Stimulated activated naive B cell treated with anti-CD40 and anti-IgM and Interleukin-4, amounts not matched to agents 10 μg/mL and 1 μg/mL and 100 μg/mL, for 72 hours (primary cell): ENCODE results near the gene OTOA.
A peak's percentile ranks its signal among the peaks of the same experiment; 100 is the strongest.
"Not testable (repeated sequence)": the region's sequence is repeated elsewhere in the genome, so short reads cannot be mapped to it uniquely, and the experiment has no call there.

ENCODE experiments used
- ATAC-seq, 2 donors: fragments of 150-1000 bp; cut with Tn5 transposase; replicated peaks; 2 replicates each; pipeline ENCODE4 v1.10.0; 2021; ENCODE audit warnings: moderate library complexity in 1 of 2
- DNase-seq: peaks from one replicate; pipeline ENCODE4 v3.0.0; 2021
- H3K27ac Mint-ChIP-seq: one replicate; pipeline ENCODE4 v1.8.0; 2022; ENCODE audit warnings: mild to moderate bottlenecking, mixed read lengths
- H3K27me3 Mint-ChIP-seq, 2 donors: one replicate each; pipeline ENCODE4 v1.8.0; 2022; ENCODE audit warnings: mixed read lengths in 2 of 2
- H3K36me3 Mint-ChIP-seq, 2 donors: one replicate each; pipeline ENCODE4 v1.8.0; 2022; ENCODE audit warnings: mixed read lengths in 2 of 2, mild to moderate bottlenecking in 1 of 2
- H3K4me1 Mint-ChIP-seq, 2 donors: one replicate each; pipeline ENCODE4 v1.8.0; 2022; ENCODE audit warnings: mixed read lengths in 2 of 2, mild to moderate bottlenecking in 1 of 2
- H3K4me3 Mint-ChIP-seq, 2 donors: one replicate each; pipeline ENCODE4 v1.8.0; 2022; ENCODE audit warnings: mild to moderate bottlenecking in 2 of 2, mixed read lengths in 2 of 2, moderate library complexity in 1 of 2
- H3K9me3 Mint-ChIP-seq, 2 donors: one replicate each; pipeline ENCODE4 v1.8.0; 2022; ENCODE audit warnings: mixed read lengths in 2 of 2, mild to moderate bottlenecking in 1 of 2

OTOA gene

DNA sequence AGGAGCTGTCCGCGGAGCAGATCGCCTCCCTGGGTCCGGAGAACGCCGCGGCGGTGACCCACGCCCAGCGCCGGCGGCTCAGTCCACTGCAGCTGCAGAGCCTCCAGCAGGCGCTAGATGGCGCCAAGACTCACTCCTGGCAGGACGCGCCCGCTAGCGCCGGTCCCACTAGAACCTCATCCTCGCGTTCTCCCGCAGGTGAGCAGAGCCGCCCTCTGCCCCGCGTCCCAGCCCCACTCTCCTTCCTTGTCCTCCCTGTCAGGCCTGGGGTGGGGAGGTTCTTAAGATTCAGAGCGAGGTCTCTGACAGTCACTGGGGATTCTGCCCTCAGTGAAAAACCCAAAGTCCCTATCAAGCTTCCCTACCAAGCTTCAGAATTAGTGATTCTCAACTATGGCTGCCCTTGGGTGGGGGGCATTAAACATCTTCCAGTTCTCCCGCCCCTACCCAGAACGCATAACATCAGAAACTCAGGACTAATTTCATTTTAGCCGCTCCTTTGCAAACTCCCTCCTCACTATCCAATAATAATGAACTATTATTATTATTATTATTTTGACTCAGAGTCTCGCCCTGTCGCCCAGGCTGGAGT, 93.4 kb downstream of the OTOA start:
- not testable (repeated sequence) for DNase-seq, H3K27ac Mint-ChIP-seq, H3K27me3 Mint-ChIP-seq, H3K4me1 Mint-ChIP-seq, H3K9me3 Mint-ChIP-seq, H3K4me3 Mint-ChIP-seq, H3K36me3 Mint-ChIP-seq
- peak; percentile 83 to 91 for ATAC-seq

DNA sequence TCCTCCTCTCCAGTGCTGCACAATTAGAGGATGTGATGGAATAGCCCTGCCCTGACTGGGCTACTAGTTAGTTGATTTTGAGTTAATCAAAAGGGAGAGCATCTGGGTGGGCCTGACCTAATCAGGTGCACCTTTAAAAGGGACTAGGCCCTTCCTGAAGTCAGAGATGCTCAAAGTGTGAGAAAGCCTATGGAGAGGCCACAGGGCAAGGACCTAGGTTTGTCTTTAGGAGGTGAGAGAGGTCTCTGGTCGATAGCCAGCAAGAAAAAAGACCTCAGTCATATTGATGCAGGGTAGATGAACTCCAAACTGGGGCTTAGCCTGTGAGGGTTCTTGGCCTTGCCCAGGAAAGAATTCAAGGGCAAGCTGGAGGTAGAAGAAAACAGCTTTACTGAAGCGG, 104.5 kb downstream of the OTOA start:
- H3K9me3 Mint-ChIP-seq, H3K4me1 Mint-ChIP-seq, ATAC-seq, H3K27ac Mint-ChIP-seq, H3K36me3 Mint-ChIP-seq, H3K4me3 Mint-ChIP-seq, DNase-seq: not testable (repeated sequence)
- peaks cover 2 to 12% of the 10 kb centered on the region in 2 donors for H3K27me3 Mint-ChIP-seq

DNA sequence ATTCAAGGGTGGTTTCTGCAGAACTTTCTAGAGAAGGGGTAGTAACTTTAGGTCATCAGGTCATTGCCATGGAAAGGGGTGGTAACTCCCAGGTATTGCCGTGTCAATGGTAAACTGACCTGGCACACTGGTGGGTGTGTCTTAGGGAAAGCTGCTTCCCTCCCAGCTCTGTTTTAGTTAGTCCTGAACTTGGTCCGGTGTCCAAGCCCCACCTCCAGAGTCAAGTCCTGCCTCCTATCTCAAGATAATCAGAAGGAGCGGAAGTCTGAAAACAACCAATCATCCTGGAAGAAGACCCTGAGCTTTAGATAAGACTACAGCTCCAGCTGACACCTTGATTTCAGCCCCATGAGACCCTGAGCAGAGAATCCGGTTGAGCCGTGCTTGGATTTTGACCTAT, 105.0 kb downstream of the OTOA start:
- H3K36me3 Mint-ChIP-seq, H3K4me1 Mint-ChIP-seq, H3K27ac Mint-ChIP-seq, ATAC-seq, H3K9me3 Mint-ChIP-seq, H3K27me3 Mint-ChIP-seq, DNase-seq, H3K4me3 Mint-ChIP-seq: not testable (repeated sequence)

DNA sequence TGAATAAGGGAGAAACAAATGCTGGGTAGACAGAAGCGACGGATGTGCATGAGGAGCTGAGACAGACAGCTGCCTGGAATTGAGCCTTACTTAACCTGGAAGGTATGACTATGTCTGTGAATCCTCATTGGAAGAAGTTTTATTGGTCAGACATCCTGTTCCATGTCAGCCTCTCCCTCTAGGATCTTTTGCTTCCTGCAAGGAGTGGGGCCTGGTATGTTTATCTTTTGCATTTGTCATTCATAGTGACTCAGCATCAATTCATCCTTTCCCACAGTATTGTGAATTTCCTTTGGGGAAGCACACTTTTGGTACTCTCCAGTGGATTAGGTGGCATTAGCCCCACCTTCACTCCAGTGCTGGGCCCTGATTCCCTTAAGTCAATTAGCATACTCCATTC, 105.5 kb downstream of the OTOA start:
- H3K27me3 Mint-ChIP-seq, DNase-seq, H3K27ac Mint-ChIP-seq, ATAC-seq, H3K36me3 Mint-ChIP-seq, H3K4me3 Mint-ChIP-seq, H3K9me3 Mint-ChIP-seq, H3K4me1 Mint-ChIP-seq: not testable (repeated sequence)

DNA sequence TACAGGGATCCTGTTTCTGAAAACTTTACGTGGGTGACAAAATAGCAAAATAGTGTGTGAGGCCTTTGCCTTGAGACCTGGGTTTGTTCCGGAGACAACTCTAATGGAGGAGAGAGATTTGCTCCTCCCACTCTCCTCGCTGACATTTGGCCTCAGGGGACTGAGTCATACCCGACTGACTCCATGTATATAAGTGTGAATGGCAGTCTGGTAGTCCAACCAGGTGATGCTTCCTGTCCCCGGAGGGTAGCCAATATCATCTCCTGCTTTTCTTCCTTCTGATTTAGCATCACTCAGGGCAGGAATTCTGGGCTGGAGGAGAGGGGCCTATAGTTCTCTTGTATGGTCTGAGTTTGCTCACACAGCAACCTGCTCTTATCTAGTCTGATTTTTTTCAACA, 106.8 kb downstream of the OTOA start:
- not testable (repeated sequence) for H3K27me3 Mint-ChIP-seq, H3K4me1 Mint-ChIP-seq
- ATAC-seq, result peak; percentile 79 to 93

DNA sequence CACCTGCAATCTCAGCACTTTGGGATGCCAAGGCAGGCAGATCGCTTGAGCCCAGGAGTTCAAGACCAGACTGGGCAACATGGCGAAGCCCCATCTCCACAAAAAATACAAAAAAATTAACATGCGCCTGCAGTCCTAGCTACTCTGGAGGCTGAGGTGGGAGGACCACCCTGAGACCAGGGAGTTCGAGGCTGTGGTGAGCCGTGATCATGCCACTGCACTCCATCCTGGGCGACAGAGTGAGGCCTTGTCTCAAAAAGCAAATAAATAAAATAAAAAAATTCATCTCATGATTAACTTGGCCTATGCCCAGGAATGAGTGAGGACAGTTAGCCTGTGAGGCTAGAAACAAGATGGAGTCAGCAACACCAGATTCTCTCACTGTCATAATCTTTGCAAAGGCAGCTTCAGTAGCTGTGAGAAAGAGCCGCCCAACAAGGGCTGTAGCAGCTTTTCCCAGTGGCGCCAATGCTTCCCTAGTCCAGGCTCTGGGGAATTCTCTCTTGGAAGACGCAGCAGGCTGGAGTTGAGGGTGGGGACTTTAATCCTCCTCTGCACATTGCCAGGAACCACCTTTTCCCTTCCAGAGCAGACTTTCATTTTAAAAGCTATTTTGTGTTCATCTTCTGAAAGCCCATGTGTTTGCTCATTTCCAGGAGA, 108.9 kb downstream of the OTOA start:
- ATAC-seq, H3K4me3 Mint-ChIP-seq, DNase-seq, H3K27ac Mint-ChIP-seq, H3K4me1 Mint-ChIP-seq, H3K36me3 Mint-ChIP-seq, H3K27me3 Mint-ChIP-seq, H3K9me3 Mint-ChIP-seq: not testable (repeated sequence)

More for the DNA sequence above, 106.8 kb downstream of the OTOA start:
- not testable (repeated sequence) for H3K36me3 Mint-ChIP-seq, H3K27ac Mint-ChIP-seq, H3K9me3 Mint-ChIP-seq, DNase-seq, H3K4me3 Mint-ChIP-seq

DNA sequence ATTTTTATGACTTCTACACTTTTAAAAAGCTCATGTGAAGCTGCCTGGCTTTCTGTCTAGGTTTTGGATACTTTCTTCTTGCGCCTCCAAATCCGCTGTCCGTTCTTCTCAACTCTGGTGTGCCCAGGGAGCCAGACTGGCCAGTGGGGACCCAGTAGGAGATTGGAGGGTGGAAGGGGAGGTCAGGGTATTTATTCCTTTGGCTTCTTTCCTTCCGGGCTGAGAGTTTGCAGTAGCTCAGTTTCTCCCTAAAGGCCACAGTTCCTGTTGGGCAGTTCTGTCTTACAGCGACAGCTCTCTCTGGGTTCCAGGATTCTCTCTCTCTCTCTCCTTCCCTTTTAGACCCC, 109.4 kb downstream of the OTOA start:
- H3K9me3 Mint-ChIP-seq, H3K27me3 Mint-ChIP-seq, H3K36me3 Mint-ChIP-seq, H3K4me1 Mint-ChIP-seq, DNase-seq, ATAC-seq, H3K4me3 Mint-ChIP-seq, H3K27ac Mint-ChIP-seq: not testable (repeated sequence)

DNA sequence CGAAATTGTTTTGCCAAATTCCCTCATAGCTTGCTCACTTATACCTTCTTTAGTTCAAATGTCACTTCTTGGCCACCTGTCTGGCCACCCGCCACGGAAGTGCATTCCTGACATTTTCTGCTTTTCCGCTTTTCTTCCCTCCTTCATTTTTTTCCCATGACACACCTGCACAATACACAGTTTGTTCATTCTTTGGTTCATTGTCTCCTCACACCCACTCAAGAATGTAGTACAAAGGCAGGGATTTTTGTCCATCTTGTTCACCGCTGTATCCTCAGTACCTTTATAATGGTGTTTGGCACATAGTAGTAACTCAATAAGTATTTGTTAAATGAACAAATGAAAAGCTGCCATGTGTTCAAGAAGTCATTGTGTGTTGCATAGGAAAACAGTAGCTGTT, 116.8 kb downstream of the OTOA start:
- not testable (repeated sequence) for H3K9me3 Mint-ChIP-seq, DNase-seq, H3K36me3 Mint-ChIP-seq, H3K4me3 Mint-ChIP-seq, H3K4me1 Mint-ChIP-seq, H3K27me3 Mint-ChIP-seq, H3K27ac Mint-ChIP-seq, ATAC-seq

DNA sequence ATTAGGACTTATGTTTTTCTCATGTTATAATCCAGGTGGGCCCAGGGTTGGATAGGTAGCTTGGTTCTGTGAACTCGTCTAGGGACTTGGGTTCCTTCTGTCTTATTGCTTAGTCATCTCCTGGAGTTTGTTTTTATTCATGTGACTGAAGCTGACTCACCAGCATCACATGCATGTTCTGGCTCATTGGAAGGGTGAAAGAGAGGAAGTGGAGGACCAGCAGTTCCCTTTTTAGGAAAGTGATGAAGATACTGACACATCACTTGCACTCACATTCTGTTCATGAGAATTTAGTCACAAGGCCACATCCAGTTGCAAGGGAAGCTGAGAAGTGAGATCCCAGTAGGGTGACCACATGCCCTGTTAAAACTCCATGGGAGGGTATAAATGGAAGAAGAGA, 126.7 kb downstream of the OTOA start:
- not testable (repeated sequence) for H3K27me3 Mint-ChIP-seq, DNase-seq, H3K4me1 Mint-ChIP-seq, H3K4me3 Mint-ChIP-seq, H3K36me3 Mint-ChIP-seq, H3K9me3 Mint-ChIP-seq
- ATAC-seq, result peak; percentile 96 to 97
- peak overlapping the region; percentile 37 for H3K27ac Mint-ChIP-seq

DNA sequence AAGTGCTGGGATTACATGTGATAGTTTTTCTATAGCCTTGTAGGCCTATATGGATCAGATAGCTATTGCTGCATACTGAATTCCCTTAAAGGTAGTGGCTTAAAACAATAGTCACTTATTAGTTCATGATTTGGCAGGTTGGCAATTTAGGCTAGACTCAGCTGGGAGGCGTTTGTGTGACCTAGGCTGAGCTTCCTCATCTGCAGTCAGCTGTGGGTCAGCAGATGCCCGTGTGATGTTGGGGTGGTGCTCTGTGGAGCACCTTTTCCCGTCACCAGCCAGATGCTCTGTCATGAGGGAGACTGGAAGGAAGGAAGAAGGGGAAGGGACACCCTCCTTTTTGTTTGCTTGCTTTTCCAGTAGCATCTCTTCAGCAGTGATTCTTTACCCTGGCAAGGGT, 129.5 kb downstream of the OTOA start:
- DNase-seq, H3K27ac Mint-ChIP-seq, H3K27me3 Mint-ChIP-seq, ATAC-seq, H3K4me3 Mint-ChIP-seq, H3K36me3 Mint-ChIP-seq, H3K4me1 Mint-ChIP-seq, H3K9me3 Mint-ChIP-seq: not testable (repeated sequence)

DNA sequence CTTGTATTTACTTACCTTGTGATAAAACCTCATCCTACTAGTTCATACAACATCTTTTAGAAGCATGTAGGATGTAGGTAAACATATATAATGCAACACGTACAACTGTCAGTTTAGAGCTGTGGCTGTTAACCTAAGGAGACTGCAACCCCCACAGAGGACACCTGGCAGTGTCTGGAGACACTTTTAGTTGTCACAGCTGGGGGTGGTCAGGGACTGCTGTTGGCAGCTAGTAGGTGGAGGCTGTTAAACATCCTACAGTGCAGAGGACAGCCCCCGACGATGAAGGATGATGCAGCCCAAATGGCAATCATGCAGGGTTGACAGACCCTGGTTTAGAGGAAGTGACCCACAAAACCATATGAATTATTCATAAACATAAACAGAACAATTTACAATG, 134.8 kb downstream of the OTOA start:
- not testable (repeated sequence) for H3K4me3 Mint-ChIP-seq, H3K27me3 Mint-ChIP-seq, H3K27ac Mint-ChIP-seq, DNase-seq, H3K9me3 Mint-ChIP-seq, H3K4me1 Mint-ChIP-seq
- peaks cover 9 to 14% of the 10 kb centered on the region in 2 donors for H3K36me3 Mint-ChIP-seq
- peak; percentile 23 to 44 for ATAC-seq

DNA sequence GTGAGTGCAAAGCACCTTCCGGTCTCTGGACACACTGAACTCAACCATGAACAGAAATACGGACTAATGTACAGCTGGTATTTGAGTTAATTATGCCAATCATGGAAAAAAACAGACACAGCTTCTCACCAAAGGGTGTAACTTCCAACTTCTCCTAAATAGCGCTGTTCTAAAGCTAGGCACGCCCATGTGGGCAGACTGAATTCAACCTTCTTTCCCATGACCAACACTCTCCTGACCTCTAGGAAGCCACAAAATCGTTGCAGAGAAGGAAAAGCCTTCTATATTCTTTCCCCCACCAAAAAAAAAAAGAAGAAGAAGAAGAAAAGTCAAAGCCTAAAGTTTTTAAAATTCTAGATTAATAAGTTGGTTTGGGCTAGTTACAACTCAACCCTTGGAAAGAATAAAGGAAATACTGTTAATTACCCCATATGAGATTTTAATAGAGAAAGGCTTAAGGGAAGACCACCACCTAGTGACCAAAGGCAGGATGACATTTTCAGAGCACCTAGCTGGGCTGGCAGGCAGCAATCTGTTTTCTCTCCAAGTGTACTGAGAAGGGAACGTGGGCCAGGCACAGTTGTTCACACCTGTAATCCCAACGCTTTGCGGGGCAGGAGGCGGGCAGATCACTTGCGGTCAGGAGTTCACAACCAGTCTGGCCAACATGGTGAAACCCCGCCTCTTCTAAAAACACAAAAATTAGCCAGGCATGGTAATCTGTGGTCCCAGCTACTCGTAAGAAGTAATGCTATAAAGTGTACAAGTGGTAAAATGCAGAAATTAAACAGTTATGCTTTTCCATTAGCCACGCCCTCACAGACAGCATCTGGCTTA, 138.0 kb downstream of the OTOA start:
- not testable (repeated sequence) for H3K4me3 Mint-ChIP-seq, H3K4me1 Mint-ChIP-seq, H3K9me3 Mint-ChIP-seq, H3K27ac Mint-ChIP-seq, H3K27me3 Mint-ChIP-seq
- peak; percentile 73 to 76 for ATAC-seq
- DNase-seq, result peak; percentile 10
- H3K36me3 Mint-ChIP-seq, result peaks cover 14 to 19% of the 10 kb centered on the region in 2 donors

DNA sequence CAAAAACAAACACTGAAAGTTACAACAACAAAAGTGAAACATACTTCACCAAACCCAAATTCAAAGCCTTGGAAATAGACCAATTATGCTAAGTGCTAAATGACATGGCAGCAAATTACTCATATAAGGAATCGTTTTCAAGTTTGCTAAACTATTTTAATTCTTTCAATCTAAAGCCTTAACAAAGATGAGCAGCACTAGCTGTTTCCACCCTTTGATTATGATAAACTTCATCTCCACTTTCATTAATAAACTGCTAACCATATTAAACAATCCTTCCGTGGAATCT, 138.6 kb downstream of the OTOA start:
- not testable (repeated sequence) for H3K4me1 Mint-ChIP-seq, H3K4me3 Mint-ChIP-seq, DNase-seq, ATAC-seq, H3K27me3 Mint-ChIP-seq, H3K27ac Mint-ChIP-seq, H3K9me3 Mint-ChIP-seq
- H3K36me3 Mint-ChIP-seq, result peaks cover 14 to 21% of the 10 kb centered on the region in 2 donors
